HG02610 (cell line): ENCODE data around the gene TMEM150C.

Experiments used
- ATAC-seq: cut with Tn5 transposase; IDR thresholded peaks from one replicate; pipeline ENCODE4 v1.9.1; 2021; ENCODE audit warnings: mild to moderate bottlenecking, moderate library complexity; ENCODE audit not compliant: unreplicated experiment

Gene TMEM150C

GRCh38 chr4:82561786-82562563 is at the start of gene TMEM150C:
Gene TMEM150C, minus strand, starts transcription at chr4:82561988. Its CDS starts 57,331 bp downstream, at chr4:82504657.
- ATAC-seq: no peak

- no peak for ATAC-seq
Observed at GRCh38 chr4:82611527-82611926, 49.7 kb upstream of the TMEM150C start.

- no peak for ATAC-seq
Observed at GRCh38 chr4:82610041-82610440, 48.3 kb upstream of the TMEM150C start.

GRCh38 chr4:82606622-82607021 is 44.8 kb upstream of the TMEM150C start:
- ATAC-seq: no peak

GRCh38 chr4:82604522-82604921 is 42.7 kb upstream of the TMEM150C start:
- no peak for ATAC-seq

GRCh38 chr4:82601242-82602015 is 39.6 kb upstream of the TMEM150C start:
- no peak for ATAC-seq

GRCh38 chr4:82599336-82599735 is 37.5 kb upstream of the TMEM150C start:
- no peak for ATAC-seq

- no peak for ATAC-seq
Observed at GRCh38 chr4:82594456-82594855, 32.7 kb upstream of the TMEM150C start.

GRCh38 chr4:82593411-82593810 is 31.6 kb upstream of the TMEM150C start:
- ATAC-seq: no peak

GRCh38 chr4:82592639-82593038 is 30.9 kb upstream of the TMEM150C start:
- ATAC-seq: no peak

- no peak for ATAC-seq
Observed at GRCh38 chr4:82591592-82591991, 29.8 kb upstream of the TMEM150C start.

- no peak for ATAC-seq
Observed at GRCh38 chr4:82589756-82590155, 28.0 kb upstream of the TMEM150C start.

- ATAC-seq: no peak
Observed at GRCh38 chr4:82588771-82589270, 27.0 kb upstream of the TMEM150C start.

GRCh38 chr4:82587826-82588540 is 26.2 kb upstream of the TMEM150C start:
- no peak for ATAC-seq

GRCh38 chr4:82585690-82586435 is 24.1 kb upstream of the TMEM150C start:
- no peak for ATAC-seq

GRCh38 chr4:82584931-82585330 is 23.1 kb upstream of the TMEM150C start:
- no peak for ATAC-seq

GRCh38 chr4:82583897-82584587 is 22.3 kb upstream of the TMEM150C start:
- no peak for ATAC-seq

GRCh38 chr4:82579932-82580331 is 18.1 kb upstream of the TMEM150C start:
- no peak for ATAC-seq

- no peak for ATAC-seq
Observed at GRCh38 chr4:82578935-82579334, 17.1 kb upstream of the TMEM150C start.

GRCh38 chr4:82577451-82577850 is 15.7 kb upstream of the TMEM150C start:
- ATAC-seq: no peak
